ENCODE data around the gene SLAIN2.

DNA sequence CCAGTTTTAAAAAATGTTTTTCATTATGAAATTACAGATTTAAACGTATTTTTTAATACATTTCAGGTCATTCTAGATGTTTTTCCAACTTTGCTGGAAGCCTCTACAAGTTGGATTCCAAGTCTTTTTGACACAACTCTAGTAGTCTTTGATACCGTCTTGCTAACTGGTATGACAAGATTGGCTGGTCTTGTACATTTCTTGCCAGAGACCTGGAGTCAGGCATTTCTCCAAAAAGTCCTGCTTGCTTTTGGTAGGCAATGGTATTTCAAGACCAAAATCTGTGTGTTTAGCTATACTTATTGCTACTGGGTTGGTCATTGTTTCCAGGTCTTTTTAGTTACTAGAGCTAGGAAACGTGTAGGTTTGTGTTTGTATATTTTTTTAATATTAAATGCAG, 64.6 kb downstream of the SLAIN2 start:
- TF ChIP-seq CTCF (conservative IDR thresholded peaks at IDR 0.05; ENCODE audit: low read depth in 2 of 2), result no peak
- TF ChIP-seq, protein P1, sequence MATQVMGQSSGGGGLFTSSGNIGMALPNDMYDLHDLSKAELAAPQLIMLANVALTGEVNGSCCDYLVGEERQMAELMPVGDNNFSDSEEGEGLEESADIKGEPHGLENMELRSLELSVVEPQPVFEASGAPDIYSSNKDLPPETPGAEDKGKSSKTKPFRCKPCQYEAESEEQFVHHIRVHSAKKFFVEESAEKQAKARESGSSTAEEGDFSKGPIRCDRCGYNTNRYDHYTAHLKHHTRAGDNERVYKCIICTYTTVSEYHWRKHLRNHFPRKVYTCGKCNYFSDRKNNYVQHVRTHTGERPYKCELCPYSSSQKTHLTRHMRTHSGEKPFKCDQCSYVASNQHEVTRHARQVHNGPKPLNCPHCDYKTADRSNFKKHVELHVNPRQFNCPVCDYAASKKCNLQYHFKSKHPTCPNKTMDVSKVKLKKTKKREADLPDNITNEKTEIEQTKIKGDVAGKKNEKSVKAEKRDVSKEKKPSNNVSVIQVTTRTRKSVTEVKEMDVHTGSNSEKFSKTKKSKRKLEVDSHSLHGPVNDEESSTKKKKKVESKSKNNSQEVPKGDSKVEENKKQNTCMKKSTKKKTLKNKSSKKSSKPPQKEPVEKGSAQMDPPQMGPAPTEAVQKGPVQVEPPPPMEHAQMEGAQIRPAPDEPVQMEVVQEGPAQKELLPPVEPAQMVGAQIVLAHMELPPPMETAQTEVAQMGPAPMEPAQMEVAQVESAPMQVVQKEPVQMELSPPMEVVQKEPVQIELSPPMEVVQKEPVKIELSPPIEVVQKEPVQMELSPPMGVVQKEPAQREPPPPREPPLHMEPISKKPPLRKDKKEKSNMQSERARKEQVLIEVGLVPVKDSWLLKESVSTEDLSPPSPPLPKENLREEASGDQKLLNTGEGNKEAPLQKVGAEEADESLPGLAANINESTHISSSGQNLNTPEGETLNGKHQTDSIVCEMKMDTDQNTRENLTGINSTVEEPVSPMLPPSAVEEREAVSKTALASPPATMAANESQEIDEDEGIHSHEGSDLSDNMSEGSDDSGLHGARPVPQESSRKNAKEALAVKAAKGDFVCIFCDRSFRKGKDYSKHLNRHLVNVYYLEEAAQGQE (IDR thresholded peaks at IDR 0.05; ENCODE audit: unreplicated experiment), result no peak
- no peak for TF ChIP-seq EZH2 (IDR thresholded peaks at IDR 0.05; ENCODE audit: low read depth, unreplicated experiment)

Data from GM23338 (cell line).